GM18499 (cell line): ENCODE results near the gene IGFBP3.

Experiments
- ATAC-seq: cut with Tn5 transposase; IDR thresholded peaks from one replicate; pipeline ENCODE4 v1.9.1; 2021; ENCODE audit warnings: moderate number of reproducible peaks; ENCODE audit not compliant: insufficient read depth, unreplicated experiment

IGFBP3 gene

DNA sequence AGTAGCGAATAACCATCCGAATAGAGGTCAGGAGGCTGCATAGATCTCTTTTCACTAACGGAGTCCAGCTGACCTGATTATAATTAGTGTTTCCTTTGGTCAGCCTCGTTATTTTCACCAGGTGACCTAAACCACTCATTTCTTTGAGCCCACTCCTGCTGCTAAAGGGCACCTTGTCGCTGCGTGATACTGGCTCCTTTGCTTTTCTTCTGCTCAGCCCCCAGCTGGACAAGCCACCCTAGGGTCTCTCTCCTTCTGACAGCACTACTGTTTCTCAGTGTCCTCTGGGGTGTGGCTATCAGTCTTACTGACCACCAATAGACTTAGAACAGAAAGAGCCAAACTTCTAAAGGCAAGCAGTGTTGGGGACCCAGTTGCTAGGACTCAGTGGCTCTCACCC, 2.7 kb upstream of the IGFBP3 start:
- ATAC-seq: no peak

DNA sequence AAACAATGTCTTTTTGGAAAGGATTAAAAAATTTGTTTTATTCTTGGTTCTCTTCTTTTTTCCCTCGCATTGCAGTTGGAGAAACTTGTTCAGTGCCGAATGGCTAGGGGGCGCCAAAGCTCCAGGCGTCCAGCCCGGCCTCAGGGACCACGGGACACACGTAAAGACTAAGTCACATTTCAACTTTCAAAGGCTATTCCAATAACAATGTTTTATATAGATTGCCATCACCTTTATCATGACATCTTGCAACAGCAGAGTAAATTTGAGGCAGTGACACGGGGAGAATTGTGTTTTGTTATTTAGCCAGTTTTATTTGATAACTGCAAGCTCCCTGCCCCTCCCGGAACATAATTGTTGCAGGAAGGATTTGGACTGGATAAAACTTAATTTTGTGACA, 2.2 kb upstream of the IGFBP3 start:
- ATAC-seq: no peak

DNA sequence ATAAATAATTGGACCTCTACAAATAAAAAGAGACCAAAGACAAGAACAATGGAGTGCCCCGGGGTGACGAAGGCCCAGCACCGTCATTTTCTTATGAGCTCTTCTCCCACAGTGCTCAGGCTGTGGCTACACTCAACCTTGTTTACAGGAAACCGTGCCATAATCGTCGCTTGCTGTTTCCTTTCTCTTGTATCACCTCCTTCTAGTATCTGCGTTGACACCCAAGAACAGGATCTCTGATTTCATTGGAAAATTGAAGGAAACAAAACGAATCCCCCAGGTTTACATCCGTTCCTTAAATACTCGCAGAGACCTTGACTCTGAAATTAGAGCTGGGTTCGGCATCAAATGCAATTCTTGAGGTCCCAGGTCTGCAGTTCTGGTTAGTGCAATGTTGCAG, 1.7 kb upstream of the IGFBP3 start:
- ATAC-seq: no peak

DNA sequence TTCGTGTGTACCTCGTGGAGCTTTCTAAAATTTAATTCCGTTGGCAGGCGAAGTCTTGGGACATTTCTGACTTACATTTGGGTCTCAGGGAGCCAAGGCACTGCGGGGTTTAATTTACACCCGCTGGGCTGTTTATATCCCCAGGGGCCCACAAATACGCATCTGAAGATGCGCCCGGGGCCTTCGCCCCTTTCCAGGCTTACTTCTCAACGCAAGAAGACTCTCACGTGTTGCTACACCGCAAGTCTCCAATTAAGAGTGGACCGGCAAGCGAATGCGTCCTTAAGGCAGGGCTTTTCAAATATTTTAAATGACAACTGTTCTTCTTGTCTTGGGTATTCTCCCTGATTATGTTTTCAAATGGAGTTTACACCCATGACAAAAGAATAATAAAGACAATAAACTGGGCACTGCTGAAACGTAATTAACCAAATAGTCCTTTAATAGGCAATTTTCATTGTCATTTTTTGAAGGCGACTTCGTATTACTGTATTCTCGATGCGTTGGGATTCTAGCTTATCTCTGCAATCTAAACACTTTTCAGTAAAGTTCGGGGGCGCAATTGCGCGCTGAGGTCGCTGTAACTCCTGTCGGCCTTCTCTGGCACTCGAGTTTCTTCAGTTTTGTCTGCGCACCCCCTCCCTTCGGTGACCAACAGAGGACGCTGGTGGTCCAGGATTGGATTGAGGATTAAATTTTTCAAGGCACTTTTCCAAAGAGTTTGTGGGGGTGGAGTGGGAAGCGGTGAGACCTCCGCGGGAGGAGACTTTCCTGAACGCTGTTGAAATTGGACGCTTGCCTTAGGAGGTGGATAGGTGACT, 837 bp upstream of the IGFBP3 start:
- ATAC-seq: no peak

DNA sequence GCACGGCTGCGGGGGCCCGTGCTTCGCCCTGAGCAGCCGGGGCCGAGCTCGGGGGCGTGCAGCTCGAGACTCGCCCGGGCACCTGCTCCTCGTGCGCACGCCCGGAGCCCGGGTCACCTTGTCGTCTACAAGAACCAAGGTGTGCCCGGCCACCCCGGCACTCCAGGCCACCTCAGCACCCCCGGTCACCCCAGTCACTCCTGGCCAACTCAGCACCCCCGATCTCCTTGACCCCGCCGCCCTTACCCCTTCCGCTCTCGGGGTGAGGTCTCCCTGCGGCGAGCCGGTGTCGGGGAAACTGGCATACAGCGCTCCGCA, 268 bp upstream of the IGFBP3 start:
- no peak for ATAC-seq

DNA sequence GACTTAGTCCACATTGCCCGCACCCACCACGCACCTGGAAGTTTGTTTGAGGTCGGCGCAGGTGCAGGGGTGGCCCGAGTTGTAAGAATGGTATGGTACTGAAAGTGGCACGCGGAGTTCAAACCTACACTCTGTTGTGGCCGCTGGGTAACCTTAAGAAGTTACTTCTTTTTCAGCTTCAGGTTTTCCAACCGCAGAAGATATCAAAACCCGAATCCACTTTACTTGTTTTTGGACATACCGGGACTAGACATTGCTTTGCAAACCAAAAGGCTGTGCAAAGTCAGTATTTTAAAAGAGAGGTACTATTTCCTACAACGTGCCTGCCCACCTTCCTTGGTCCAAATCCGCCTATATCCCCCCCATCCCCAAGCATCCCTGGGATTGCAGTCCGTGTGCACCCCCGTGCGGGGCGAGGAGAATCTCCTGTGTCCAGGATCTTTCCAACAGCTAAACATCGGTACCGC, 1.0 kb downstream of the IGFBP3 start:
- ATAC-seq: no peak

DNA sequence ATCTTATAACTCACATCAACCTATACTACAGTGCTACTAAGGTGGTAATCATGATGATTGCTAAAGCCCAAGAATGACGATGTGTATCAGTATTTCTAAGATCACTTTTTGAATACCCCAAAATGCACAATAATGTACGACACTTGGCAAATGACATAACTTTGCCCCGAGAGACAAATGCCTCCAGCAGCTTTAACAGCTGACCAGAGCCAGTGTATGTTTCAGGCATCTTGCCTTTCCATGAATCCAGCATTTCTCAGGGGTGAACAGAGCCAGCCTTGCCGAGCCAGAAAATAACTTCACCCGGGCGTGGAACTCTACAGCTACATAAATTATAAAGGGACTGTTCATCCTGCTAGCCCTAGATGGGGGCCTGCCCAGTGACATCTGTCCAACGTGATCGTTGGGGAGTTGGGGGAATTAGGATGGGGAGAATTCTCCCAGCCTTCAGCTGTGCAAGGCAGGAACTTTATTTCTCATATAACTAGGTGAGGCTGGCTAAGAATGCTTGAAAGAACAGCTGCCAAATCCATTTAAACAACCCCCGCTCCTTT, 1.8 kb downstream of the IGFBP3 start:
- no peak for ATAC-seq

DNA sequence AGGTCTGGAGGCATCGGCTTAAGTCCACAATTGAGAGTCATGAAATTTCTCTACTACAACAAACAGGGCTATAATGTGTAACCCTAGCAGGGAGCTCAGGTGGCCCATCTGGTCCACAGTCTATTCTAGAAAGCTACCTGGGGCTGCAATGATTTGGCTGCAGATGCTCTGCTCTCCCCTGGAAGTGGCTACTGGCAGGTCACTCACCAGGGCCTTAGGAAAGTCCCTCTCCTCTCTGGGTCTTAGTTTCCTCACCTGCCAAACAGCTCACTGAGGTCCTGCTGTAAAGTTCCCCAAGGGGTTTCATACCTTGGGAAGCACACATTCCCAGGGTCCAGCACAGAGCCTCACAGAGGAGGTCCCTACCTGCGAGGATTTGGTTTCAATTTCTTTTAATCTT, 2.5 kb downstream of the IGFBP3 start:
- no peak for ATAC-seq

DNA sequence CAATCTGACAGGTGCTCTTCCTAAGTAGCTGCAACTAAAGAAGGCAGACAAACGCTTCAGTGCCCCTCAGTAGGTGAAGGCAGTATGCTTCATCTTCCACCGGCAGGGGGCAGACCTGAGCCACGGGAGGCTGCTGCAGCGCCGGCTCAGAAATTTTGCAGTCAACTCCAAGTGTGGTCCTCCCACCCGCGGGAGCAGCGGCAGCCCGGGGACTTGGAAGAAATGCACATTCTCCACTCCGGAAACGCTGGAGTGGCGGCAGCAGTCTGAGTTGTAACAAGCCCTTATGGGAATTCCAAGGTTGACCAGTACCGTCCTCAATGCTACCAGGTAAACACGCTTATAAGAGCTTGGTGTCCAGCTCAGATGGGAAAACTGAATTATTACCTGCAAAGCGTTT, 3.4 kb downstream of the IGFBP3 start:
- ATAC-seq: peak; percentile 54

DNA sequence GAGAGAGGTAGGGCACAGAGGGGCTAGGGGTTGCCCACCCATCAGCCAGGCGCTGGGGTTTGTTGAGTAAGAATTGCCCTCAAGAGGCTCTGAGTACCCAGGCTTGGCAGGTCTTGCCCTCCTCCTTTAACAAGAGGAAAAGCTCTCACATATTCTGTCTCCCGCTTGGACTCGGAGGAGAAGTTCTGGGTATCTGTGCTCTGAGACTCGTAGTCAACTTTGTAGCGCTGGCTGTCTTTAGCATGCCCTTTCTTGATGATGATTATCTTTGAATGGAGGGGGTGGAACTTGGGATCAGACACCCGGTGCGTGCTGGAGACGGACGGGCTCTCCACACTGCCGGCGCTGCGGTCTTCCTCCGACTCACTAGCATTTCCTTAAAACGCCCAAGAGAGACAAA, 4.0 kb downstream of the IGFBP3 start:
- ATAC-seq: no peak

DNA sequence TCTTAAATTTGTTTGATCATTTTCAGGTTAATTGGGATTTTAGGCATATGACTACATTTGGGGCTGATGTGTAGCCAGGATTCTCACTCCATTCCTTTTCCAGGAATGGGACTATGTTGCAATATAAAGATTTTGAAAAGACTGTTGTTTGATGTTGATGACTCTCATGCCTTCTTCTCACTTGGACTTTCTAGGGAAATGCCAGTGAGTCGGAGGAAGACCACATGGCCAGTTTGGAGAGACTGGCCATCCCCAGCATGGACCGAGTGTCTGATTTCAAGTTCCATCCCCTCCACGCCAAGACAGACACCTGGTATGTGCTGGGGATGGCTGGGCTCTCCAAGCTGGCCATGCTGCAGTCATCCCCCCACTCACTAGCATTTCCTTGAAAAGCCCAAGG, 5.5 kb downstream of the IGFBP3 start:
- no peak for ATAC-seq

DNA sequence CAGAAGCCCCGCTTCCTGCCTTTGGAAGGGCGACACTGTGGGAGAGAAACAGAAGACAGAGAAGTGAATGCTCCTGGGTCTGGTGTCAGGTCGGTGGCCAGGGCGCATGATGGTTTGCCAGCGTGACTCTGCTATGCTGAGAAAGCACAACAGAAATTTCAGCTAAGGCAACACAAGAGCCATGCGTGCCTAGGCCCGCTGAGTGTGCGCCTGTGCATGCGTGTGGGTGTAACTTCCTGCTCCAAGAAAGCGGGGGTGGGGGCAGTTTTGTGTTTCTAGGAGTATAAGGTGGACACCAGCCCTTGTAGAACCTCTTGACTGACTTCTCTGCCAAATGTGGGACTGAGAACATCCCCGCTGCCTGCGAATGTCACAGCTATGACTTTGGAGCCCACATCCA, 6.2 kb downstream of the IGFBP3 start:
- ATAC-seq: no peak

DNA sequence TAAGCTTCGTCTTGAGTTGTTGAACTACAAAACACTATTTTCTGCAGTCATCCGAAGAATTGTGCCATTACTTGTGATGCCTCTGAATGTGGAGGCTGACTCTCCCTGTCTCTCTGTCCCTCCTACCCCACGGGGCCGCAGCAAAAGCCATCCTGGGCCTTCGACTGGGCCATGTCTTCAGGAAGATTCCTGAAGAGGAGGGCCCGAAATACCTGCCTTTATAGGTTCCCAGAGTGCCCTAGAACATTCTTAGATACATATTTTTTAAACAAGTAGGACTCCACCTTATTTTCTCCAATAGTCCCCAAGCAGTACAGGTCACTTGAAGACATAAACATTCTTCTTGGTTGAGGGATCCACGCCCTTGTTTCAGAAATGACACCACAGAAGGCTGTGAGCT, 8.1 kb downstream of the IGFBP3 start:
- no peak for ATAC-seq

DNA sequence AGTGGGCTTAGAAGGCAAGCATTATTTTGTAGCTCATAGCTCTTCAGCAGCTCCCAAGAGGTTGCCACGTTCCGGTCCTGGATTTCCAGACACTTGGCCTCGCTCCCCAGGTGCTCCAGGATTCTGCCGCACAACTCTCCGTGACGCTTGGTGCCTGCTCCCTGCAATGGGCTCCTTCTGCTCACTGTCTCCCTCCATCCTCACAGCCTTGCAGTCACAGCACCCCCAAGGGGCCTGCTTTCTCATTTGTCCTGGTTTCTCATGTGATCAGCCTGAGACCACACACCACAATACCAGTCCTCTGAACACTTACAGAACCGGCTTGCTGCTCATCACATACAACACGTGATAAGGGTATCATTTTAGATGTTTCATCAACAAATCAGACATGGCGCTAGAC, 9.8 kb downstream of the IGFBP3 start:
- ATAC-seq: no peak

DNA sequence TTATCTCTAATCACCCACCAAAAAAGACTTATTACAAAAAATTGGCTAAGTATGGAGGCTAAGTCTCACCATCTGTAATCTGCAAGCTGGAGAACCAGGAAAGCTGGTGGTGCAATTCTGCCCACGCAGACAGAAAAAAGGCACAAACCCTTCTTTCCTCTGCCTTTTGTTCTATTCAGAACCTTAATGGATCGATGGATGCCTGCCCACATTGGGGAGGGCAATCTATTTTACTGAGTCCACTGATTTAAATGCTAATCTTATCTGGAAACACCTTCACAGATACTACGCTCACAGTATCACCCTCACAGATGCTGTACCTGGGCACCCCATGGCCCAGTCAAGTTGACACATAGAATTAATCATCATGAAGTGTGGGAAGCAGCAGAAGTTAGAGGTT, 10.2 kb downstream of the IGFBP3 start:
- ATAC-seq: no peak

DNA sequence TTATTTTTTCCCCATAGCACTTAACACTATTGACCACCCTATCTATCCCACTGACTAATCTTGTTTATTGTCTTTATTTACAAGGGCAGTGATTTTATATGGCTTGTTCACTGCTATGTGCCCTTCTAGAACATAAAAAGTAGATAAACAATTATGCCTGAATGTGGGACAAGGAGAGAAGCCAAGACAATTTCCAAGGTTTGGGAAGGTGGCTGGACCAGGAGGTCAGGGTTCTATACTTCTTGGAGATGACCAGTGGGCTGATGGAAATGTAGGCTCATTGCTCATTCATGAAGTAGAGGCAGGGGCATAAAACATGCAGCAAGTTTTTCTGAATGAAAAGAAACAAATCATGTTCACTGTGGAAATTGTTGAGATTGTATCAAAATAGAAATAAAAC, 11.5 kb downstream of the IGFBP3 start:
- no peak for ATAC-seq

DNA sequence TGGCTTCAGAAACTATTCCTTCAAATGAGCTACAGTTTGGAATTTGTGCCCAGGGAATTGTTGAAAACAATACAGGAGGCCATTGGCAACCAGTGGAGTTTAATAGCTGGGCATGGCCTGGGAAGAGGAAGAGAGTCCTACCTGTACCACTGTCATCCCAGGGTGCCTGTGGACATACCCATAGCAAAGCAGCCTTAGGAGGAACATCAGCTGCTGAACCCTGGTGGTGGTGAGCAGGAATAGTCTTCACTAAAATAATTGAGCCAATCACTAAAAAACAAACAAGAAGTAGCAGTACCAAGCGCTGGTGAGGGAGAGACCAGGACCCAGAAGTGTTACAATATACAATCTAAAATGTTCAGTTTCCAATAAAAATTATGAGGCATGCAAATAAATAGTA, 18.3 kb downstream of the IGFBP3 start:
- ATAC-seq: no peak

DNA sequence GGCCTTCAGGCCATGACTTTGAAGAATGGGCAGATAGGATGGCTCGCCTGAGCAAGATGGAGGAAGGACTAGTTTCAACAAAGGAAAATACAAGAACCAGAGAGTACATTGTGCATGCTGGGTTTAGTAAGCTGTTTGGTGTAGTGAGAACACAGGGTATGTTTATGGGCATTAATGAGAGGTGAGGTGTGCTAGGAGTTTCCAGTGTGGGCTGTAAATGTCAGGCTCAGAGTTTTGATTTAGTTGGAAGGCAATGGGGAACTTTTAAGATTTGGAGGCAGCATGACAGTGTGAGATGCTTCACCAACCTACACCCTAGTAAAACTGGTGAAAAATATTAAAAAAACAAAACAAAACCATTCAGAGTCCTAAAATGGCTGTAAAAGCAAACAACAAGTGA, 19.5 kb downstream of the IGFBP3 start:
- no peak for ATAC-seq

DNA sequence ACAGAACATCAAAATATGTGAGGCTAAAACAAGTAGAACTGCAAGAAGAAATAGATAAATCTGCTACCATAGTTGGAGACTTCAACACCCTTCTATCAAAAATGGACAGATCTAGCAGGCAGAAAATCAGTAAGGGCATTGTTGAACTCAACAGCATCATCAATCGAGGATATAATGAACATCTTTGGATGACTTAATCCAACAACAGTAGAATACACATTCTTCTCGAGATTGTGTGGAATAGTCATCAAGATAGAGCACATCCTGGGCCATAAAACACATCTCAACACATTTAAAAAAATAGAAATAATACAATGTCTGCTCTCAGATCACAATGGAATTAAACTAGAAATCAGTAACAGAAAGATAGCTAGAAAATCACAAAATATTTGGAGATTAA, 22.9 kb downstream of the IGFBP3 start:
- no peak for ATAC-seq

DNA sequence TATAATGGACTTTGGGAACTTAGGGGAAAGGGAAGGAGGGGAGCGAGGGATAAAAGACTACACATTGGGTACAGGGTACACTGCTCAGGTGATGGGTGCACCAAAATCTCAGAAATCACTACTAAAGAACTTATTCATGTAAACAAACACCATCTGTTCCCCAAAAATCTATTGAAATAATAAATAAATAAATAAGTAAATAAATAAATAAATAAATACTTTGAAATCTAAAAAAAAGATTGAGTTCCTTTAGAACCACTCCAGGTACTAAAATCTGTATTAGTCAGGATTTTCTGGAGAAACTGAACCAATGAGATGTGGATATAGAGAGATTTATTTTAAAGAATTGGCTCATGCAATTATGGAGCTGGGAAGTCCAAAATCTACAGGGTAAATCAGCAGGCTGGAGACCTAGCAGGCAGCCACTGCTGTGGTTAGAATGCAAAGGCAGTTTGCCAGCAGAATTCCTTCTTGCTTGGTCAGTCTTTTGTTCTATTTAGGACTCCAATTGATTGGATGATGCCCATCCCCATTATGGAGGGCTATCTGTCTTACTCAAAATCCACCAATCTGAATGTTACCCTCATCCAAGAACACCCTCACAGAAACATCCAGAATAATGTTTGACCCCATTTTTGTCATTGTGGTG, 23.9 kb downstream of the IGFBP3 start:
- no peak for ATAC-seq

DNA sequence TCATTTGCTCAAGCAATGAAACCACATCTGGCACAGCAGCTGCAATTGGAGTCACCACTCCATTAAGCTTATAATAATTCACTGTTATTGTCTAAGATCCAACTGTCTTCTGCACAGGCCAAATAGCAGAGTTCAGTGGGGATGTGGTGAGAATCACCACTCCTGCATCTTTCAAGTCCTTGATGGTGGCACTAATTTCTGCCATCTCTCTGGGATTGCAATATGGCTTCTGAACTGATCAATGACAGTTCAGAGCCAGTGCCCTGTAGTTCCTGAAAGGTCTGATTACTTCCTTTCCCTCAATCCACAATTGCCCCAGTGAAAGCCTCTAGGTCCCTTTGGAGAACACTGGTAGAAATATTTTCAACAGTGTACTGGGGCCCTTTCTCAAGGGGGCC, 26.4 kb downstream of the IGFBP3 start:
- ATAC-seq: no peak
